H7 (cell line): ENCODE results near the gene SGK1. TPM values are rescaled to one million over a fixed set of nuclear protein-coding genes. Genes with fewer than 3 reads are reported as not detected.
"Not testable (repeated sequence)": the region's sequence is repeated elsewhere in the genome, so short reads cannot be mapped to it uniquely, and the experiment has no call there.

Experiments used
- DNase-seq: peaks from one replicate; pipeline ENCODE4 v3.0.0; 2012
- H3K27me3 ChIP-seq: 2 replicates; pipeline ENCODE4 v1.6.0; 2011; ENCODE audit warnings: mild to moderate bottlenecking, low read length; ENCODE audit not compliant: control insufficient read depth, insufficient read depth
- H3K36me3 ChIP-seq: replicated peaks from 2 replicates; pipeline ENCODE4 v1.5.1; 2011; ENCODE audit warnings: low read length; ENCODE audit not compliant: control insufficient read depth, insufficient read depth
- H3K4me3 ChIP-seq: 2 replicates; pipeline ENCODE4 v1.5.1; 2011; ENCODE audit warnings: low read depth, mild to moderate bottlenecking, control low read depth, low read length, moderate library complexity; ENCODE audit not compliant: insufficient read depth
- total RNA-seq: library from RNA; depleted of rRNA; stranded (reverse); fragments of >200 nt; shearing (Covaris generic); gene quantifications from 2 replicates; pipeline ENCODE4 v1.2.3, GENCODE V29; 2014

SGK1 gene
- total RNA-seq, 1 experiment from 2014 or later, result 12.8 TPM

DNA sequence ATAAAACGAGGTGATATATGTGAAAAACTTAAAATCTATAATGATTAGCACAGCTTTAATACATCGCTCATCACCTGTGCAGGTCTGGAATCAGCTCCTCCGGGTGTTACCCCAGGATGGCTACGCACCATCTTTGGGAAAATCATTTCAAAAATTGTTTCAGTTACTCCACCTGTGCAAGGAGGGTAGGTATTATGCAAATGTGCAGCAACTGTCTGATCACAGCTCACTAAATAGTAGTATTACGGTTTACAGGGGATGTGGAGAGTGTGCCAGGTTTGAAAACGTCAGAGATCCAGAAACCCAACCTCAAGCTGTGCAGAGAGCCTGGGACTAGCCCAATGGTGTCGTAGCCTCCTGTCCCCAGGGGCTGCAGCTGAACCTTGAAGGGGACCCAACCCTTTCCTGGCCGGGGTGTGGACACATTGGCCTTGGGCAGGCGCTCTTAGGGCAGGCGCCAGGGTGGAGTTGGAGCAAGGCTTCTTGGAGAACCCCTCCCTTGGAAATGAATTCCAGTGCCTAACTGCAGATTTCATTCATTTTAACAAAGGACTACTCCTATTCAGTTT, 24.2 kb upstream of the SGK1 start:
- H3K36me3 ChIP-seq, result no peaks in the 10 kb centered on the region
- H3K4me3 ChIP-seq, result no peak overlapping the region
- no peaks in the 10 kb centered on the region for H3K27me3 ChIP-seq
- DNase-seq, result no peak

DNA sequence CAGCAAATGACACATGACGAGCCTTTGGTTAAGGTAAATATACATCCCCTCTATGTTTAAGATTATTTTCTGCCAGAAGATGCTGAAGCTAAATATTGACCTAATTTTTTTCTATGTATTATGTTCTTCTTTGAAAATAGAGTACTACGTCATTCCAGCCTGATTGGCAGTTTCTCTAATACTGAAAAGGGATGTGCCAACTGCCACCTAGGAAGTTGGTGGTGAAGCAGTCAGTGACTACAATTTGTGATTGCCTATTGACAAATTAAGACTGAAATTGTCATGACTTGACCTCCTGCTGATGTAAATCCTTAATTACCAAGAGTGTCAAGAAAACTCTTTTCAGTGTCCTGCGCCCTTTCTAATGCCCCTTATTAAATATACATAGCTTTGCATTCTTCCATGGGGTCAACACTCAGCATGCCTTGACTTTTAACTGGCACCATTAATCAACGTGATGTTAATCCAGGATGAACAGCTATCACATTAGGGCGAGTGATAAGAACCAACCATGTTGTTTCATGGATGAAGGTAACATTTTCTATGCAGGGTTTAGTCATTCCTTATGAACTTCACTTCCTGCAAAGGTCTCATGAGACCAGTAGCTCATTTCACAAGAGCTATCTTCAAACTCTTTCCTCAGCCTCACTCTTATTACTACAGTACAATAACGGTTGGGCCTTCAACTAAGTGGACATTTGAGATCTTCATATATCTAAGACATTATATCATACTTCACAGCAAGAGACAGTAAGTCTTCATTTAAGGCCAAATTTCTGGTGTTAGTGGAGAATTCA, 22.5 kb upstream of the SGK1 start:
- no peak for DNase-seq
- no peaks in the 10 kb centered on the region for H3K27me3 ChIP-seq

DNA sequence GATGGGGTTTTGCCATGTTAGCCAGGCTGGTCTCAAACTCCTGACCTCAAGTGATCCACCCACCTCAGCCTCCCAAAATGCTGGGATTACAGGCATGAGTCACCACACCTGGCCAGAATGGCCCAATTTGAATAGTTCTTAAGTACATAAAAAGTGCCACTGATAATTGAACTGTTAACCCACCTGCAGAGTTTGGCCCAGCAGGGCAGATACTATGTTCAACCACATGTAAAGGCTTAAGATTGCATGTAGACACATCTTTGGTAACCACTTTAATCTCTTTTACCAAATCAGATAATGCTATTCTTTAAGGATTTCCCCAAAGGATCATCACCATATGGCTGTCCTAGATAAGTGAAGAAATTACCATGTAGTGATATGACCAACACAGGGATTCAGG, 21.3 kb upstream of the SGK1 start:
- Histone ChIP-seq H3K4me3 (no peak overlapping the region), H3K36me3 (no peaks in the 10 kb centered on the region), H3K27me3 (no peaks in the 10 kb centered on the region)
- DNase-seq, result no peak

More for the DNA sequence above, 22.5 kb upstream of the SGK1 start:
- H3K4me3 ChIP-seq, result no peak overlapping the region
- H3K36me3 ChIP-seq, result no peaks in the 10 kb centered on the region

DNA sequence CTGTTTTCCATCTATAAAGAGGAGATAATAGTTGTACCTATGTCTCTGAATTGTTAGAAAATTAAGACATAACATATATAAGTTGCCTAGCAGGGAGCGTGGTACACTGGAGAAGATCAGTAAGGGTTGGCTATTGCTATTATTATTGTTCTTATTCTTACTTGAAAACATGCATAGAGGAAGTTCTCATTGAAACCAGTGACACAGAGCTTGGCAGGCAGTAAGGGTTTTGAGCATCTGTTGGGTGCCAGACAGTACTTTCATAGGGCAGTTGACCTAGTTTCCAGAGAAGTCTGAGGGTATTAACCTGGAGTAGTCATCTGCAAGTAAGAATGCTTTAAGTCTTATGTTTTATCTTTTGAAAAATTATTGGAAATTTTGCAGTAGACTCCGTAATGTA, 13.3 kb upstream of the SGK1 start:
- H3K36me3 ChIP-seq, result no peaks in the 10 kb centered on the region
- no peak for DNase-seq
- H3K27me3 ChIP-seq, result no peaks in the 10 kb centered on the region
- H3K4me3 ChIP-seq, result no peak overlapping the region

DNA sequence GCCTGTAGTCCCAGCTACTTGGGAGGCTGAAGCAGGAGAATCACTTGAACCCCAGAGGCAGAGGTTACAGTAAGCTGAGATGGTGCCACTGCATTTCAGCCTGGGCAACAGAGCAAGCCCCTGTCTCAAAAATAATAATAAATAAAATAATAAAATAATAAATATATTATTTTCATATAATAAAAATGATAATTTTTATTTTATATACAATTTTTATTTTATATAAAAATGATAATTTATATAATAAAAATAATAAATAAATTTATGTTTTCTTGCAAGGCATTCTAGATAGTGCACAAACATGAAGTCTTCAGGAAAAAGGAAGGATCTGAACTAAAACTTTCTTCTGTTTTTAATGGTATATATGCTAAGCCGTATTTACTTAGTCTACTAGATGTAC, 12.6 kb upstream of the SGK1 start:
- no peak for DNase-seq
- Histone ChIP-seq H3K27me3 (no peaks in the 10 kb centered on the region), H3K36me3 (no peaks in the 10 kb centered on the region), H3K4me3 (no peak overlapping the region)

DNA sequence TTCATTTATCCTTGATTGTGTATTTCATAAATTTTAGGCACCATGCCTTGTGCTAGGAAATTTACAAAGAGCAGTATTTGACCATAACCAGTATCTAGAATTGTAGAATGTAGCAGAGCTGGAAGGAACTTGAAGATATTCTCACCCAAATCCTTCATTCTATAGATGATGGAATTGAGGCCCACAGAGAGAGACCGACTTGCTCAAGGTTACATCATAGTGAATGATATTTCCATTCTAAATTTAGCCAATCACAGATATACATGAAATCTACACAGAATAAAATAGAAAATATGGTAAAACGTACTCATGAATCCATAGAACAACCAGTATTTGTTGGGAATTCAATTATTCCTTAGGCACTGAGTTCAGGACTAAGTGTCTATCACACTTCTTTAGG, 10.9 kb upstream of the SGK1 start:
- no peaks in the 10 kb centered on the region for H3K27me3 ChIP-seq
- no peak overlapping the region for H3K4me3 ChIP-seq
- no peaks in the 10 kb centered on the region for H3K36me3 ChIP-seq
- no peak for DNase-seq

DNA sequence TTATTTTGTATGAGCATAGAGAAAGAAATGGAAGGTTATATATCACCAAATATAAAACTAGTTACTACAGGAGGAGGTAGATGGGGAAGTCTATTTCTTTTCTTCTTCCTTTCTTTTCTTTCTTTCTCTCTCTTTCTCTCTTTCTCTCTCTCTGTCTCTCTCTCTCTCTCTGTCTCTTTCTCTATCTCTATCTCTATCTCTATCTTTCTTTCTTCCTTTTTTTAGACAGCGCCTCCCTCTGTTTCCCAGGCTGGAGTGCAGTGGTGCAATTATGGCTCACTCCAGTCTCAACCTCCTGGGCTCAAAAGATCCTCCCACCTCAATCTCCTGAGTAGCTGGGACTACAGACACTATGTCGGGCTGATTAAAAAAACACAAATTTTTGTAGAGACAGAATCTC, 10.2 kb upstream of the SGK1 start:
- Histone ChIP-seq H3K27me3 (no peaks in the 10 kb centered on the region), H3K36me3 (no peaks in the 10 kb centered on the region), H3K4me3 (no peak overlapping the region)
- no peak for DNase-seq

DNA sequence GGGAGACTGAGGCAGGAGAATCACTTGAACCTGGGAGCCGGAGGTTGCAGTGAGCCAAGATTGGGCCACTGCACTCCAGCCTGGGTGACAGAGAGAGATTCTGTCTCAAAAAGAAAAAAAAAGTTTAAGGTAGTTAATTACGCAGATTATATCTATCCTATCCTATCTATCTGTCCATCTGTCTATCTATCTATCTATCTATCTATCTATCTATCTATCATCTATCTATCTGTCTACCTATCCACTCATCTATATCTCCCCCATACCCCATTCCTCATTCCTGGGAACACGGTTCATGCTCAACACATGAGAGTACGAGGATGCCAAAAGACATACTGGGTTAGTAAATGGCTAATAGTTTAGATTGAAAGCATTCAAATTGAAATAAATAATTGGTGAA, 8.3 kb upstream of the SGK1 start:
- not testable (repeated sequence) for H3K36me3 ChIP-seq, H3K27me3 ChIP-seq, DNase-seq, H3K4me3 ChIP-seq

DNA sequence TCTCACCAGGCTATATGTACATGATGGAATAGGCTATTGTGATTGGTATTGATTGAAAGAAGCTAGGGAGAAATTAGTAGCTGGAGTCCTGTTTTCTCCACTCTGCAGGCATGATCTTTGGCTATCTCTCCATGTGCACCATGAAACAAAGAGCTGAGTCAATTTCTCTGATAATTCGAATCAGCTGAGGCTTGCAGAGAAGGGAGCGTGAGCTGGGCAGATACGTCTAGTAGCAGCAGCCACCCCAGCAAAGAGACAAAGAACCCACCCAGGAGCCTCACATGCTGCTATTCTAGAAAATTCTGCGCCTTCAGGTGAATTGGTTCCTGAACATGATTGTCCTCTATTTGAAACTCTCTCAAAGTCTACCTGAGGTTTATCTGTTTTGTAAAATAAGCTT, 6.9 kb upstream of the SGK1 start:
- no peaks in the 10 kb centered on the region for H3K27me3 ChIP-seq
- no peak overlapping the region for H3K4me3 ChIP-seq
- DNase-seq, result no peak
- no peaks in the 10 kb centered on the region for H3K36me3 ChIP-seq

DNA sequence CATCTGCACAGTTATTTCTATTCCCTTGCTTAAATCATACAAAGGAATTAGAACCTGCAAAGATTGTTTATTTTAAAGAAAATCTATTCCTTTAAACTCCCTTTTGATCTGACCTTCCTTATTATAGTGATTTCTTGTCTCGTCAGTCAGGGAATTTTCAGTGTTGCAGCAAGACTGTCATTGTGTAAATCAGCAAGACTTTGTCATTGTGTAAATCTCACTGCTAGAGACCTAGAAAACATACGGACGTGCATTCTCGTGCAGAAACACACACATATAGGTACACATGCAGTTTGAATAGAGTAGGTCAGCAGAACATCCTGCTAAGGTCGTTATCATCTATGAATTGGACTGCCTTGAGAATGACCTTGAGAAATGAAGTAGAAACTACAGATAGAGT, 6.2 kb upstream of the SGK1 start:
- no peaks in the 10 kb centered on the region for H3K36me3 ChIP-seq
- no peak overlapping the region for H3K4me3 ChIP-seq
- no peak for DNase-seq
- H3K27me3 ChIP-seq, result no peaks in the 10 kb centered on the region

DNA sequence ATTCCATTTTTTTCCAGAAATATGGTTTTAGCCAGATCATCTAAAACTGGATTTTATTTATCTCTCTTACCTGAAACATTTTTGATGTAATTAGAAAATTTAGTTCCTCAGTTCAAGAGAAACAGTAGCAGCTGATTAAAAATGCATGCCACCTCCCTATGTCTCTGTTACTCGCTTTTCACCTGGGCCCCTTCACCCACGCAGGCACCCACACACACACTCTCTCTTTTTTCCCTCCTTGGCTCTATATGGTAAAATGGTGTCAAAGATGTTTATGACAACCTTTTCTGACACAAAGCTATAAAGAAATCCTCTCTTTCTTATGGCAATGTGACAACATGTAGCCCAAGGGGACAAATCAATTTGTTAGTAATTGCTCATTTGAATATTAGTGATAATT, 5.8 kb upstream of the SGK1 start:
- no peak for DNase-seq
- Histone ChIP-seq H3K36me3 (no peaks in the 10 kb centered on the region), H3K27me3 (peaks cover under 1% of the 10 kb centered on the region; the same call in 1 of the 2 replicates), H3K4me3 (no peak overlapping the region)

DNA sequence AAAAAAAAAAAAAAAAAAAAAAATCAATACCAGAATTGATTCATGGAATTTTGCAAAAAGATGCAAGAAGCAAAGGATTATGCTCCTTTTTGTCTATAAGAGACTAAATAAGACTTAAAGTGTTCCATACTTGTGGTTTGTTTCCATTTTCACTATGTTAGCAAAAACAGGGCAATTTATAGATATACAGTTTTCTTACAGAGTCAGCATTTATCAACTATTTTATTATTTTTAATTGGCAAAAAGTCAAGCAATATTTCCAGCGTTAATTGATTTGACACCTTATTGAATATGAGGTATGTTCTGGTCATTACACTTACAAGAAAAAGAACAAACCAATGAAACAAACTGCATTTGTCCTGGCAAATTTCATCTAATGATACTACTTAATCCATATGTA, 5.4 kb upstream of the SGK1 start:
- DNase-seq, result no peak
- Histone ChIP-seq H3K27me3 (peaks cover 5% of the 10 kb centered on the region), H3K4me3 (no peak overlapping the region), H3K36me3 (no peaks in the 10 kb centered on the region)

DNA sequence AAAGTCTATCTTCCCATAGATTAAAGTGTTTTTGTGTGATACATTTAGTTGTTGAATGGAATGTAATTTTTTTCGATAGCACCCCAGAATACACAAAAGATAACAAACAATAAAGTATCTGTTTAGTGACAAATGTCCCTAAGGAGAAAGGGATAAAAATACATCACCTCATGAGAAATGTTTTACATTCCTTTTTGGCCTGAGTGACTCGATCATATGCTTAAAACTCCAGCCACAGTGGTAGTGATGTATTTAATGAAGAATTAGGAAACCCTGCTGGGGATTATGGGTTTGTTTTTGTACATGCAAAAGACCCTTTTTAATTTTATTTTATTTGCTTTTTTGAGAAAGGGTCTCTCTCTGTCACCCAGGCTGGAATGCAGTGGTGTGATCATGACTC, 4.3 kb upstream of the SGK1 start:
- no peaks in the 10 kb centered on the region for H3K36me3 ChIP-seq
- no peak for DNase-seq
- H3K4me3 ChIP-seq, result no peak overlapping the region
- peaks cover 16% of the 10 kb centered on the region for H3K27me3 ChIP-seq

DNA sequence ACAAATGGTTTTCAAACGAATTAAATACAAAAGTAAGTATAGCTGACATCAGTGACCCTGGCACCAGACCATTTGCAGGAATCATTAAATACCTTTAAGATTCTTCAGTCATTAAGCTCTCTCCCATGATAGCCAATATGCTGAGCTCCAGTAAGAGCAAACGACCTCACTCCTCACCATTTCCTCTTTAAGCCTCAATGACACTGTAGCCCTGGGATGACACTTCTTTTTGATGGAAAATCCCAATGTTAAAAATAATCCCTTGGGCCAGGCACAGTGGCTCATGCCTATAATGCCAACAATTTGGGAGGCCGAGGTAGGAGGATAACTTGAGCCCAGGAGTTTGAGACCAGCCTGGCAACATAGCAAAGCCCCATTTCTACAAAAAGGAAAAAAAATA, 3.3 kb upstream of the SGK1 start:
- H3K36me3 ChIP-seq, result no peaks in the 10 kb centered on the region
- no peak overlapping the region for H3K4me3 ChIP-seq
- H3K27me3 ChIP-seq, result peaks cover 19% of the 10 kb centered on the region
- DNase-seq, result no peak

DNA sequence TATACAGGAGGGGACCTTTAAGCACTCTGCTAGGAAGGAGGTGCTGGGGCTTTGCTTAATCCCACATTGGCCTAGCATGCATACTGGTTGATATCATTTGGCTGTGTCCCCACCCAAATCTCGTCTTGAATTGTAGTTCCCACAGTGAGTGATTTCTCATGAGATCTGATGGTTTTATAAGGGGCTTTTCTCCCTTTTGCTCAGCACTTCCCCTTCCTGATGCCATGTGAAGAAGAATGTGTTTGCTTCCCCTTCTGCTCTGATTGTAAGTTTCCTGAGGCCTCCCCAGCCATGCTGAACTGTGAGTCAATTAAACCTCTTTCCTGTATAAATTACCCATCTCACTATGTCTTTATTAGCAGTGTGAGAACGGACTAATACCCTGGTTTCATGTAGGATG, 1.8 kb upstream of the SGK1 start:
- DNase-seq, H3K4me3 ChIP-seq, H3K36me3 ChIP-seq: not testable (repeated sequence)
- H3K27me3 ChIP-seq, result peaks cover 20% of the 10 kb centered on the region

DNA sequence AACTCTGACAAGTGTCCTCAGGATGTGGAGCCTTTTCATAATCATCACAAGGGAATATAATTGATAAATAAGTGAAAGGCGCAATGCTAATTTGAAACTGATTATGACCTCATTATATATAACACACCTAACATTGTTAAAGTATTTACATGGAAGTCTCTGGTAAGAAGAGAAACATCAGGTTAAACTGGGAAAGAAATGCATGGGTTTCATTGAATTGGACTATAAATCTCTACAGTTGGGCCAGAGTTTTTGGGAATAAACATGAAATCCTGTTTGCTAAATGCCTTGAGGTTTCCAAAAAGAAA, 1.0 kb upstream of the SGK1 start:
- H3K36me3 ChIP-seq, result no peaks in the 10 kb centered on the region
- no peak for DNase-seq
- peaks cover 20% of the 10 kb centered on the region for H3K27me3 ChIP-seq
- no peak overlapping the region for H3K4me3 ChIP-seq
